ENCODE measurements around the gene DSCAM.

DSCAM gene

GRCh38 chr21:40373761-40374160, 473.2 kb downstream of the DSCAM start:
- no peak for TF ChIP-seq TEAD4 (IDR thresholded peaks at IDR 0.05)
- no peak for TF ChIP-seq EGR1 (IDR thresholded peaks at IDR 0.05)
- TF ChIP-seq REST (IDR thresholded peaks at IDR 0.05; ENCODE audit: low read depth): no peak
- TF ChIP-seq NFIC (IDR thresholded peaks at IDR 0.05): no peak
- no peak for TF ChIP-seq MAX (IDR thresholded peaks at IDR 0.05)

GRCh38 chr21:40372506-40372905, 474.5 kb downstream of the DSCAM start:
- TF ChIP-seq YY1 (IDR thresholded peaks at IDR 0.05; ENCODE audit: low read depth) (no peak), EGR1 (IDR thresholded peaks at IDR 0.05) (no peak)

GRCh38 chr21:40371329-40371728, 475.6 kb downstream of the DSCAM start:
- TF ChIP-seq MAX (IDR thresholded peaks at IDR 0.05): no peak
- no peak for TF ChIP-seq CREB1 (IDR thresholded peaks at IDR 0.05; ENCODE audit: low read depth)
- TF ChIP-seq RAD21 (IDR thresholded peaks at IDR 0.05; ENCODE audit: low read depth): no peak
- TF ChIP-seq EP300 (IDR thresholded peaks at IDR 0.05; ENCODE audit: borderline replicate concordance): no peak
- no peak for TF ChIP-seq CEBPB (IDR thresholded peaks at IDR 0.05)
- TF ChIP-seq REST (IDR thresholded peaks at IDR 0.05; ENCODE audit: low read depth): no peak
- TF ChIP-seq TCF12 (IDR thresholded peaks at IDR 0.05; ENCODE audit: low read depth): no peak
- TF ChIP-seq ZBTB7A (IDR thresholded peaks at IDR 0.05; ENCODE audit: low read depth): no peak
- no peak for TF ChIP-seq FOXM1 (IDR thresholded peaks at IDR 0.05; ENCODE audit: borderline replicate concordance, low read depth)
- no peak for TF ChIP-seq TAF1 (IDR thresholded peaks at IDR 0.05; ENCODE audit: low read depth)
- TF ChIP-seq USF1 (IDR thresholded peaks at IDR 0.05): no peak
- no peak for TF ChIP-seq YY1 (IDR thresholded peaks at IDR 0.05; ENCODE audit: low read depth)
- no peak for TF ChIP-seq EGR1 (IDR thresholded peaks at IDR 0.05)
- no peak for TF ChIP-seq TEAD4 (IDR thresholded peaks at IDR 0.05)
- no peak for TF ChIP-seq NFIC (IDR thresholded peaks at IDR 0.05)

GRCh38 chr21:40356644-40357043, 490.3 kb downstream of the DSCAM start:
- TF ChIP-seq YY1 (IDR thresholded peaks at IDR 0.05; ENCODE audit: low read depth) (no peak), MAX (IDR thresholded peaks at IDR 0.05) (no peak), NFIC (IDR thresholded peaks at IDR 0.05) (no peak), ZBTB7A (IDR thresholded peaks at IDR 0.05; ENCODE audit: low read depth) (no peak), TCF12 (IDR thresholded peaks at IDR 0.05; ENCODE audit: low read depth) (no peak), CEBPB (IDR thresholded peaks at IDR 0.05) (no peak), FOXM1 (IDR thresholded peaks at IDR 0.05; ENCODE audit: borderline replicate concordance, low read depth) (no peak), EP300 (IDR thresholded peaks at IDR 0.05; ENCODE audit: borderline replicate concordance) (no peak), TEAD4 (IDR thresholded peaks at IDR 0.05) (no peak)

- TF ChIP-seq CREB1 (IDR thresholded peaks at IDR 0.05; ENCODE audit: low read depth) (no peak), EGR1 (IDR thresholded peaks at IDR 0.05) (no peak), TCF12 (IDR thresholded peaks at IDR 0.05; ENCODE audit: low read depth) (no peak), CEBPB (IDR thresholded peaks at IDR 0.05) (no peak), TEAD4 (IDR thresholded peaks at IDR 0.05) (no peak)
These were observed 491.9 kb downstream of the DSCAM start for GRCh38 chr21:40355076-40355475.

GRCh38 chr21:40351006-40351405, 496.0 kb downstream of the DSCAM start:
- no peak for TF ChIP-seq EP300 (IDR thresholded peaks at IDR 0.05; ENCODE audit: borderline replicate concordance)
- TF ChIP-seq TAF1 (IDR thresholded peaks at IDR 0.05; ENCODE audit: low read depth): no peak
- TF ChIP-seq TEAD4 (IDR thresholded peaks at IDR 0.05): no peak
- TF ChIP-seq MAX (IDR thresholded peaks at IDR 0.05): no peak
- TF ChIP-seq REST (IDR thresholded peaks at IDR 0.05; ENCODE audit: low read depth): no peak
- TF ChIP-seq CEBPB (IDR thresholded peaks at IDR 0.05): no peak
- TF ChIP-seq ZBTB7A (IDR thresholded peaks at IDR 0.05; ENCODE audit: low read depth): no peak
- no peak for TF ChIP-seq RAD21 (IDR thresholded peaks at IDR 0.05; ENCODE audit: low read depth)
- TF ChIP-seq CREB1 (IDR thresholded peaks at IDR 0.05; ENCODE audit: low read depth): no peak
- TF ChIP-seq FOXM1 (IDR thresholded peaks at IDR 0.05; ENCODE audit: borderline replicate concordance, low read depth): no peak
- no peak for TF ChIP-seq YY1 (IDR thresholded peaks at IDR 0.05; ENCODE audit: low read depth)
- TF ChIP-seq NFIC (IDR thresholded peaks at IDR 0.05): no peak
- TF ChIP-seq EGR1 (IDR thresholded peaks at IDR 0.05): no peak
- TF ChIP-seq USF1 (IDR thresholded peaks at IDR 0.05): no peak
- TF ChIP-seq TCF12 (IDR thresholded peaks at IDR 0.05; ENCODE audit: low read depth): no peak

Measured in Ishikawa (cell line).